HCT116 (cell line): ENCODE measurements around the gene CEP55. TPM values are rescaled to one million over a fixed set of nuclear protein-coding genes. Genes with fewer than 3 reads are reported as not detected.

Experiments
- ATAC-seq: fragments of 200-7000 bp; cut with Tn5 transposase; 2 replicates; pipeline ENCODE4 v1.9.1; 2020; ENCODE audit warnings: mild to moderate bottlenecking, moderate library complexity
- BruUV-seq: library from RNA; stranded (reverse); fragments of 400-500 nt; replicated peaks from 2 replicates; lab custom pipeline; 2021; lab: Mats Ljungman, UMichigan
- CTCF ChIA-PET: fragments of 300-600 bp; sonication (Branson Sonifier 250); formaldehyde crosslinking; loops from one replicate; lab custom pipeline; 2021; ENCODE audit warnings: antibody characterized with exemption; lab: Charles Lee
- POLR2A ChIA-PET: fragments of 300-600, 350-600 bp; sonication (Branson Sonifier 250); formaldehyde crosslinking; loops from one replicate; lab custom pipeline; 2021; ENCODE audit warnings: antibody characterized with exemption; lab: Charles Lee
- RAD21 ChIA-PET, 2 experiments: fragments of 300-600 bp; sonication (Branson Sonifier 250); formaldehyde crosslinking; loops; one replicate each; lab custom pipeline; 2023; ENCODE audit warnings: low total read pairs in 2 of 2; ENCODE audit not compliant: uncharacterized antibody in 2 of 2, unreplicated experiment in 2 of 2, low non-redundant PET in 1 of 2; lab: Charles Lee
- DNase-seq: peaks from one replicate; pipeline ENCODE4 v3.0.0-alpha.2; 2010; ENCODE audit warnings: low read depth, low spot score
- H2AFZ ChIP-seq: fragments of 200-600 bp; shearing (Covaris generic), sonication (generic); 2 replicates; pipeline ENCODE4 v1.6.1; 2017; ENCODE audit warnings: low read depth, mixed run types, mixed read lengths, antibody characterized with exemption, low read length; ENCODE audit not compliant: poor library complexity, severe bottlenecking
- H3K27ac ChIP-seq: 2 replicates; pipeline ENCODE4 v1.5.1; 2012; ENCODE audit warnings: low read depth, low read length
- H3K27me3 ChIP-seq: fragments of 200-600 bp; sonication (generic); 2 replicates; pipeline ENCODE4 v1.6.1; 2016; ENCODE audit warnings: mixed run types, low read length, mixed read lengths; ENCODE audit not compliant: insufficient read depth
- H3K36me3 ChIP-seq, 2 experiments: fragments of 200-500 bp in 1 of 2; fragments of 200-600 bp in 1 of 2; sonication (Bioruptor generic) in 1 of 2; sonication (generic) in 1 of 2; 2 replicates each; pipeline versions ENCODE4 v1.5.1 to v1.6.1; 2014 to 2016; ENCODE audit warnings: low read length in 2 of 2, inconsistent platforms in 1 of 2, mixed read lengths in 1 of 2, mixed run types in 1 of 2; ENCODE audit not compliant: insufficient read depth in 2 of 2, control insufficient read depth in 1 of 2
- H3K4me1 ChIP-seq, 2 experiments: fragments of 200-600 bp in 1 of 2; sonication (generic) in 1 of 2; 2 replicates each; pipeline versions ENCODE4 v1.5.1 to v1.6.1; 2012 to 2017; ENCODE audit warnings: low read length in 2 of 2, inconsistent platforms in 1 of 2, mild to moderate bottlenecking in 1 of 2, mixed read lengths in 1 of 2, mixed run types in 1 of 2, moderate library complexity in 1 of 2; ENCODE audit not compliant: insufficient read depth in 2 of 2, control insufficient read depth in 1 of 2
- H3K4me2 ChIP-seq: fragments of 200-600 bp; sonication (generic); 2 replicates; pipeline ENCODE4 v1.6.1; 2017; ENCODE audit warnings: mixed run types, low read length, mixed read lengths
- H3K4me3 ChIP-seq, 2 experiments: fragments of 200-600 bp in 1 of 2; sonication (generic) in 1 of 2; replicated peaks in 1 of 2; 2 replicates each; pipeline ENCODE4 v1.5.1; 2011 to 2016; ENCODE audit warnings: low read length in 2 of 2, control low read depth in 1 of 2, low read depth in 1 of 2, mild to moderate bottlenecking in 1 of 2, mixed read lengths in 1 of 2, mixed run types in 1 of 2
- H3K79me2 ChIP-seq: fragments of 200-600 bp; sonication (generic); 2 replicates; pipeline ENCODE4 v1.6.1; 2017; ENCODE audit warnings: mild to moderate bottlenecking, mixed run types, low read length, moderate library complexity, mixed read lengths; ENCODE audit not compliant: insufficient read depth
- H3K9ac ChIP-seq: fragments of 200-600 bp; sonication (generic); 2 replicates; pipeline ENCODE4 v1.6.1; 2016; ENCODE audit warnings: low read length, mixed read lengths
- H3K9me2 ChIP-seq: fragments of 200-600 bp; sonication (generic), shearing (Covaris generic); 2 replicates; pipeline ENCODE4 v1.6.1; 2017; ENCODE audit warnings: mixed run types, mild to moderate bottlenecking, moderate library complexity; ENCODE audit not compliant: insufficient read depth
- H3K9me3 ChIP-seq, 2 experiments: fragments of 200-500 bp in 1 of 2; fragments of 200-600 bp in 1 of 2; sonication (Bioruptor generic) in 1 of 2; sonication (generic) in 1 of 2; 2 replicates each; pipeline ENCODE4 v1.6.1; 2014 to 2017; ENCODE audit warnings: low read length in 2 of 2, mixed read lengths in 2 of 2, inconsistent platforms in 1 of 2, low read depth in 1 of 2, mild to moderate bottlenecking in 1 of 2, mixed run types in 1 of 2, moderate library complexity in 1 of 2; ENCODE audit not compliant: control insufficient read depth in 1 of 2, insufficient read depth in 1 of 2
- H4K20me1 ChIP-seq: fragments of 200-600 bp; sonication (generic), shearing (Covaris generic); 2 replicates; pipeline ENCODE4 v1.6.1; 2017; ENCODE audit warnings: mixed run types, mild to moderate bottlenecking, moderate library complexity; ENCODE audit not compliant: insufficient read depth
- CTCF ChIP-seq, 3 experiments: fragments of 200-600 bp in 1 of 3; sonication (generic) in 1 of 3; IDR thresholded peaks in 2 of 3; conservative IDR thresholded peaks in 1 of 3; 2 replicates each; pipeline ENCODE4 v1.5.1; 2012 to 2017; ENCODE audit warnings: low read depth in 2 of 3, low read length in 2 of 3, antibody characterized with exemption in 1 of 3, borderline replicate concordance in 1 of 3, control low read depth in 1 of 3, mild to moderate bottlenecking in 1 of 3, mixed read lengths in 1 of 3, mixed run types in 1 of 3, moderate library complexity in 1 of 3; ENCODE audit not compliant: insufficient read depth in 1 of 3
- EGR1 ChIP-seq: IDR thresholded peaks from 2 replicates; pipeline ENCODE4 v1.6.1; 2012; ENCODE audit warnings: low read depth
- JUND ChIP-seq: IDR thresholded peaks from 2 replicates; pipeline ENCODE4 v1.6.1; 2012
- MAX ChIP-seq: IDR thresholded peaks from 2 replicates; pipeline ENCODE4 v1.6.1; 2012
- RAD21 ChIP-seq: IDR thresholded peaks from 2 replicates; pipeline ENCODE4 v1.6.1; 2012; ENCODE audit warnings: low read depth, mild to moderate bottlenecking
- REST ChIP-seq: IDR thresholded peaks from 2 replicates; pipeline ENCODE4 v1.6.1; 2012; ENCODE audit warnings: low read depth
- SIN3A ChIP-seq: IDR thresholded peaks from 2 replicates; pipeline ENCODE4 v1.6.1; 2012; ENCODE audit warnings: low read depth
- TCF7L2 ChIP-seq: IDR thresholded peaks from 2 replicates; pipeline ENCODE4 v1.7.0; 2011; ENCODE audit warnings: borderline replicate concordance, inconsistent platforms; ENCODE audit not compliant: insufficient read depth, insufficient read length; ENCODE audit errors: extremely low read depth
- intact Hi-C: fragments of 100-400 bp; cut with micrococcal nuclease; formaldehyde crosslinking; loops from 2 replicates; pipeline ENCODE4 v1.10.0; 2022
- total RNA-seq: library from RNA; stranded (reverse); gene quantifications from one replicate; pipeline ENCODE4 v1.2.1, GENCODE V29; 2021; ENCODE audit not compliant: unreplicated experiment

The CEP55 gene
- total RNA-seq, 1 experiment from 2014 or later: 63.7 TPM

- Histone ChIP-seq H3K36me3 (no peaks in the 10 kb centered on the region), H3K4me2 (no peak overlapping the region), H3K79me2 (no peaks in the 10 kb centered on the region), H3K4me3 (no peak overlapping the region), H4K20me1 (no peaks in the 10 kb centered on the region), H3K27ac (no peak overlapping the region), H3K9me2 (no peaks in the 10 kb centered on the region), H3K27me3 (no peaks in the 10 kb centered on the region), H2AFZ (no peak overlapping the region), H3K9ac (no peak overlapping the region), H3K4me1 (no peaks in the 10 kb centered on the region), H3K9me3 (no peaks in the 10 kb centered on the region)
- ATAC-seq: no peak
- no peak for DNase-seq
- intact Hi-C loops: no loop called here
- ChIA-PET CTCF (interaction anchor here (1.3 kb wide), 1 partner anchor 13 kb away, joined by 7 read pairs; no protein-coding TSS in a partner anchor), POLR2A (no interaction called here), RAD21 (no interaction called here)
- BruUV-seq: no TSS peak
- no peak for TF ChIP-seq MAX
These were observed 71.1 kb downstream of the CEP55 start for GRCh38 chr10:93567277-93568104.

GRCh38 chr10:93568105-93568390 is 71.6 kb downstream of the CEP55 start:
- CTCF ChIA-PET: interaction anchor here (1.3 kb wide), 1 partner anchor 13 kb away, joined by 7 read pairs; no protein-coding TSS in a partner anchor

More at GRCh38 chr10:93568105-93568390, 71.6 kb downstream of the CEP55 start:
- H3K4me1 ChIP-seq: no peaks in the 10 kb centered on the region
- H3K36me3 ChIP-seq: no peaks in the 10 kb centered on the region
- ChIA-PET POLR2A (no interaction called here), RAD21 (no interaction called here)
- DNase-seq (no peak), ATAC-seq (no peak)
- BruUV-seq: no TSS peak
- no peak overlapping the region for H3K4me3 ChIP-seq
- H3K4me2 ChIP-seq: no peak overlapping the region
- H4K20me1 ChIP-seq: no peaks in the 10 kb centered on the region
- intact Hi-C loops: no loop called here
- no peak overlapping the region for H3K9ac ChIP-seq
- H3K9me2 ChIP-seq: no peaks in the 10 kb centered on the region
- no peak for TF ChIP-seq RAD21
- TF ChIP-seq REST: no peak
- TF ChIP-seq TCF7L2: no peak
- no peak for TF ChIP-seq JUND
- TF ChIP-seq CTCF (IDR thresholded peaks at IDR 0.05 in 2 of 3, conservative IDR thresholded peaks at IDR 0.05 in 1 of 3; ENCODE audit: borderline replicate concordance in 1 of 3, insufficient read depth in 1 of 3, low read depth in 2 of 3, low read length in 2 of 3): no peak
- TF ChIP-seq SIN3A: no peak
- TF ChIP-seq EGR1: no peak
- H3K27ac ChIP-seq: no peak overlapping the region
- no peaks in the 10 kb centered on the region for H3K9me3 ChIP-seq
- no peaks in the 10 kb centered on the region for H3K27me3 ChIP-seq
- no peak overlapping the region for H2AFZ ChIP-seq
- no peaks in the 10 kb centered on the region for H3K79me2 ChIP-seq
